CD4-positive, alpha-beta T cell treated with Interleukin-15 for 1 hour (primary cell): ENCODE results near the gene RAB21.

Experiments used
- DNase-seq: peaks from one replicate; pipeline ENCODE4 v3.0.0-alpha.2; 2020

The RAB21 gene, protein sequence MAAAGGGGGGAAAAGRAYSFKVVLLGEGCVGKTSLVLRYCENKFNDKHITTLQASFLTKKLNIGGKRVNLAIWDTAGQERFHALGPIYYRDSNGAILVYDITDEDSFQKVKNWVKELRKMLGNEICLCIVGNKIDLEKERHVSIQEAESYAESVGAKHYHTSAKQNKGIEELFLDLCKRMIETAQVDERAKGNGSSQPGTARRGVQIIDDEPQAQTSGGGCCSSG

DNA sequence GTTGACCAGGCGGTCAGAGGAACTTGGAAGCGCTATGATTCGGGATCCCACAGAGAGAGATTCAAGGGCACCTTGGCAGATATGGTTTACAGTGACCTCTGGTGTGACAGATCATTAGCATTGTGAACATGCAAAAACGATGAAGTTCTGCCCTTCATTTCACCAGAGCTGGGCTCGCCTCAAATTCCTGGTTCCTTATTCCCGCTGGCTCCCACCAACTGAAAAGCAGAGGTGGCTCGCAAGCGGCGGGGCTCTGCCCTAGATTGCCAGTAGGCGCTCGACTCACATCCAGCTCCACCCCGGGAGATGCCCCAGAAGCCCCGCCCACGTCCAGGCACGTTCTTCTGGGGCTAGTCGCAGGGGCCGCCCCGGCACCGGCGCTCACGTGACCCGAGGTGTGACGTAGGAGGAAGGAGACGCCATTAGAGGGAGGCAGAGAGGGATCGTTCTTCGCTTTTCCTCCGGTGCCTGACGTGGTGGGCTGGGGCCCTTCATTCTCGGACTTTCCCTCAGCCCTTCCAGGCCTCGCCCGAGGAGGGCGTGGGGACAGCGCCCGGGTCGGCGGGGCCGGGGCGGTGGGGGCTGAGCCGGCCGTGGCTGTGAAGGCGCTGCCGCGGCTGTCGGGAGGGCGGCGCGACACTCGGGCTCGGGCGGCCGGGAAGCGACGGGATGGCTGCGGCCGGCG, at the start of gene RAB21:
RAB21 (plus strand) TSS at position 403 of the 685 bp plus-strand sequence; CDS start at position 670, 267 bp downstream.
- DNase-seq, result peak; percentile 97

DNA sequence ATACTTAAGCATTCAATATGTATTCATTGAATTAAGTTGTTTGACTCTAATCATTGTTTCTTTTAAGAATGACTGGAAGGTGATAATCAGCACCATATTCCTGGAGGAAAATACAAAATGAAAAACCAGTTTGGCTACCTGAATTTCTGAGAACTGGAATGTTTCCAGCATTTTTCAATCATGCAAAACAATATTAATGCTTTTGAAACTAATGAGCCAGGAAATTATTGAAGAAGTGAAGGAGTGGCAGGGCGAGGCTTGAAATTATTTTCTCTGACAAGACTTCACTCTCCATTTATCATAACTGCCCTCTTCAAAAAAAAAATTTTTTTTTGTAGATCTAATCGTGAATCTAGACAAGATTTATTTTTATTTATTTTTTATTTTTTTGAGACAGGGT, 49.7 kb upstream of the RAB21 start:
- no peak for DNase-seq

DNA sequence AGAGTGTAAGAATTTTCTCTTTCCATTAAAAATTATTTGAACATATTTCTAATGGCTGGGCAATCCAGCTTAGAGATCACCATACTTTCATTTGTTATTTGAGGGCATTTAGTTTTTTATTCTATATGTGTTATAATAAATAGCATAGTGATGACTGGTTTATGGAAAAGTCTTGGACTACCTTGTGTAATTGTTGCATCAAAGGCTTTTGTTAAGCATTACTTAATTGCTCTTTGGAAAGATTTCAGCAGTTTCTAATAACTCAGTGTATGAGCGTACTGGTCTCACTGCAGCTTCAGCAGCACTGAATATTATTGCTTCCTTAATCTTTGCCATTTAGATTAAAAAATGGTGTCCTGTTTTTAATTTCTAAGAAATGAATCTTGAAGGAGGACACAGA, 46.0 kb upstream of the RAB21 start:
- no peak for DNase-seq

DNA sequence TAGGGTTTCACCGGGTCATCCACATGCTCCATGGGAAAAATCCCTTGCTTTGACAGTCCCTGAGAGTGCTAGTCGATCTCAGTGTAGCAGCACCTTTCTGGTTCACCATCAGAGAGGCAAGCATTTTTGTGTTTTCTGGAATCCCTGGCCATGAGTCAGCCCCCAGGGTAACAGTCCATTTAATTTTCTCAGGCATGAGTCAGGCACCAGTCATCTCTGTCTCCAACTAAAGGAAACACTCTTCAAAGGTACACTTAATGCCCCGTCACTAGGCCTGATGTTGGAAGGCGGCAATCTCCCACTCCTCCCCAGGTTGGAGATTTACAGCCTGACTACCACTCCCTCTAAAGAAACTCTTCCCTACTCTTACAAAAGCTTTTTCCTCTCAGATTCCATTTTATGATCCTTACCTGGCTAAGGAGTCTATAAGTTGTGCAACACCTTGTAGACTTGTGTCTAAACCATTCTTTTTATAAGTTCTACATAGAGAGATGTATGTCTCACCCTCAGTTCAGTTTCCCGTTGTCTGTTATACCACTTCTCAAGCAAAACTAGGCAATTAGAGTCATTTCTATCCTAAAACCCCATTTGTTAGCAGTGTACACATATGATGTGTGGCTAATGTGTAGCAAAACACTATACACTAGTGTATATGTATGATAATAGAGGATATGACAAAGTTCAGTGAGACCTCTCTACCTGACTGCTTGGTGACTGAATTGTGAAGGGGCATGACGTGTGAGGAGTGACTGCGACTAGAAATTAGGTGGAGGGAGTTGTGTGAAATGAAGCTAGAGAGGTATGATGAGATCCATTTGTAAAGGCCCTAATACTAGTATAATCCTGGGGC, 44.2 kb upstream of the RAB21 start:
- no peak for DNase-seq

DNA sequence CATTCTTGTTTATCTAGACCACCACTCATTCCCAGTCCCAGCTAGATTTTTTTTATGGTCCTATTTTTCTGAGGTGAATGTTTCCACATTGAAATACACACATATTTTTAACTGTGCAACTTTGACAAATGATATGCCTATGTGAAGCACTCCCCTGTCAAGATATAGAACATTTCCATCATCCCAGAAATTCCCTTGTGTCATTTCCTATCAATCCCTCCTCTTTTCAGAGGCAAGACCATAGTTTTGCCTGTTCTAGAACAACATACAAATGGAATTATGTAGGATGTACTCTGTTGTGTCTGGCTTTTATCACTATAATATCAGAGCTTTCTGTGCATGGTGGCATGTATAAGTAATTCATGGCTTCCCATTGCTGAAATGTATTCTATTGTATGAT, 36.1 kb upstream of the RAB21 start:
- DNase-seq, result no peak

DNA sequence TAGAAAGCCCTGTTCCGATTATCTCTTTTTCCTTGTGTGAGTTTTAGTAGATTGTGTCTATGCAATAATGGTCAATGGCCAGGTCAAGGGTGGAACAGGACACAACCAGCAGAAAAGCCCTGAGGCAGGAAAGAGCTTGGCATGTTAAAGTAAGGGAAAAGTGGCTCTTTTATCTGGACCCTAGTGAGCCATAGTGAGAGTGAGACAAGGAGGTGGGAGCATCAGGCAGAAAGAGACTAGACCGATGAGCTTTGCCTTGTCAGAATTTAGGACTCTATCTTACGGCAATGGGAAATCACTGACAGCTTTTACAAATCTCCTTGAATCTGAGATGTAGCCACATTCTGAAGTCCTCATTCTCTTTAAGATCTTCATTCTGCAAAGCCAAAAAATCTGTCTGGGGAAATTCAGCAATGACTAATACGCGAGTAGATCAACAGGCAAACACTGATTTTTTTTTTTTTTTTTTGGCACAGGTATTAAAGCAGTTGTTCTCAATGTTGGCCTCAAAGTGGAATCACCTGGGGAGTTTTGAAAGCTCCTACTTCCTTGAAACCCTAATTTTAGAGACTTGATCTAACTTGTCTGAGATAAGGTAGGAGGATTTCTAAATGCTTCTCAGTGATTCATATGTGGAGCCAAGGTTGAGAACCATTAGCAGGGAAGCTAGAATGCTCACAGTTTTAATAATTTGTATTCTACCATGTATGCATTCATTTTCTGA, 34.9 kb upstream of the RAB21 start:
- DNase-seq, result no peak

DNA sequence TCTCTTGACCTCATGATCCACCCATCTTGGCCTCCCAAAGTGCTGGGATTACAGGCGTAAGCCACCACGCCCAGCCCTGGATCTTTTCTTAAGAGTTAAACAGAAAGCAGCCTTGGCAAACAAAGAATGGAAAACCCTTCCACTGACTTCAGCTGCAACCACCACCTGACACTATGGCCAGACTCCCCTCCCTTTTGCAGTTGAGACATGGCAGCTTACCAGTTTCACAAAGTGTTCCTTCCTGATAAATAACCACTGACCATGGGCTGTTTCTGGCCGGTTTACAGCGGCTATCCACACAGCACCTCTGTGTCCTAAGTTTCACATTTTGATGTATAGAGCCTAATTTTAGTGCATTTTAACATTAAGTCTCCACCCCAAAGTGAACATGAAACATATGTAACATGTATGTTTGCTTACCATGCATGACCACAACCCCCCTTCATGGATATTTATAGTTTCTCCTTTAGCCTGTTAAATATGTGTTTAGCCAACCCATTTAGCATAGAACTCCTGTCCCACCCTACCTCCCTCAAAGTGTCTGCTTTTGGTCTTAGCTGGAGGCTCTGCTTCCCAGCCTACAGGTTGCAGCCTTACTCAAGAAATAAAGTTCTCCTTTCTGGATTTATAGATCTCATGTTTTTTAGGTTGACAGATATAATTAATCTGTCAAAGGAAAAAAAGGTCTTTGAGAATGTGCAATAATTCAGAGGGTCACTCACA, 32.7 kb upstream of the RAB21 start:
- no peak for DNase-seq

DNA sequence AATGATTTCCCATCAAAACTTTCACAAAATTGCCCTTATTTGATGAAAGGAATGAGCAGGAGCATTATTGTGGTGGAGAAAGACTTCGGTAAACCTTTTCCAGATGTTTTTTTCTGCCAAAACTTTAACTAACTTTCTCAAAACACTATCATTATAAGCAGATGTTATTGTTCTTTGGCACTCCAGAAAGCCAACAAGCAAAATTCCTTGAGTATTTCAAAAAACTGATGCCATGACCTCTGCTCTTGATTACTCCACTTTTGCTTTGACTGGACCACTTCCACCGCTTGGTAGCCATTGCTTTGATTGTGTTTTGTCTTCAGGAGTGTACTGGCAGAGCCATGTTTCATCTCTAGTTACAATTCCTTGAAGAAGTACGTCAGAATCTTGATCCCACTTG, 29.7 kb upstream of the RAB21 start:
- no peak for DNase-seq

DNA sequence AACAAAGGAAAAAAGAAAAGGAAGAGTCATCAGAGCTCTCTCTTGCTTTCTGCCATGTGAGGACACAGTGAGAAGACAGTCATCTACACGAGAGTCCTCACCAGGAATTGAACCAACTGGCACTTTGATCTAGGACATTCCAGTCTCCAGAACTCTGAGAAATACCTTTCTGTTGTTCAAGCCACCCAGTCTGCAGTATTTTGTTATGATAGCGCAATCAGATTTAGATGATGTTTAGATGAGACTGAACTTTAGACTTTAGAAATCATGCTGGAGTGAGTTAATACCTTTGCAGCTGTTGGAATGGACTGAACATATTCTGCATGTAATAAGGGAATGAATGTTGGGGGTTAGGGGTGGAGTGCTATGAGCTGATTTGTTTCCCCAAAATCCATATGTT, 28.1 kb upstream of the RAB21 start:
- no peak for DNase-seq

DNA sequence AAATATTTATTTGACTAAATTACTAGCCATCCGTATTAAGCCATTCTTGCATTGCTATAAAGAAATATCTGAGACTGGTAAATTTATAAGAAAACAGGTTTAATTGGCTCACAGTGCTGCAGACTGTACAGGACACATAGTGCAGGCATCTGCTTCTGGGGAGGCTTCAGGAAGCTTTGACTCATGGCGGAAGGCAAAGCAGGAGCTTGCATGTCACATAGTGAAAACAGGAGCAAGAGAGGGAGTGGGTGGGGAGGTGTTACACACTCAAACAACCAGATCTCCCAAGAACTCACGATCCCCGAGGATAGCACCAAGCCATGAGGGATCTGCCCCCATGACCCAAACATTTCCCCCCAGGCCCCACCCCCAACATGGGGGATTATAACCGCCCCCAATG, 26.7 kb upstream of the RAB21 start:
- no peak for DNase-seq

DNA sequence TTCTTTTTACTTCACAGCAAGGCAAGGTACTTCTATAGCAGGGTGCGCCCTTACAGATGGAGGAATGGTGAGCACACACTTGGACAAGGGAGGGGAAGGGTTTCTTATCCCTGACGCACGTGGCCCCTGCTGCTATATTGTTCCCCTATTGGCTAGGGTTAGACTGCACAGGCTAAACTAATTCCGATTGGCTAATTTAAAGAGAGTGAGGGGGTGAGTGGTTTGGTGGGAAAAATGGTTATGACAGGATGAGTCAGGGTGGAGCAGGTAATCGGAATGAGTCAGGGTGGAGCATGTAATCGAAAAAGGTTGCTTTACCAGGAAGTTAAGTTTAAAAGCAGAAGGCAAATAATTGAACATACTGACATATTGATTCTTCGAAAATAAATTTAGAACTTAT, 23.7 kb upstream of the RAB21 start:
- no peak for DNase-seq

DNA sequence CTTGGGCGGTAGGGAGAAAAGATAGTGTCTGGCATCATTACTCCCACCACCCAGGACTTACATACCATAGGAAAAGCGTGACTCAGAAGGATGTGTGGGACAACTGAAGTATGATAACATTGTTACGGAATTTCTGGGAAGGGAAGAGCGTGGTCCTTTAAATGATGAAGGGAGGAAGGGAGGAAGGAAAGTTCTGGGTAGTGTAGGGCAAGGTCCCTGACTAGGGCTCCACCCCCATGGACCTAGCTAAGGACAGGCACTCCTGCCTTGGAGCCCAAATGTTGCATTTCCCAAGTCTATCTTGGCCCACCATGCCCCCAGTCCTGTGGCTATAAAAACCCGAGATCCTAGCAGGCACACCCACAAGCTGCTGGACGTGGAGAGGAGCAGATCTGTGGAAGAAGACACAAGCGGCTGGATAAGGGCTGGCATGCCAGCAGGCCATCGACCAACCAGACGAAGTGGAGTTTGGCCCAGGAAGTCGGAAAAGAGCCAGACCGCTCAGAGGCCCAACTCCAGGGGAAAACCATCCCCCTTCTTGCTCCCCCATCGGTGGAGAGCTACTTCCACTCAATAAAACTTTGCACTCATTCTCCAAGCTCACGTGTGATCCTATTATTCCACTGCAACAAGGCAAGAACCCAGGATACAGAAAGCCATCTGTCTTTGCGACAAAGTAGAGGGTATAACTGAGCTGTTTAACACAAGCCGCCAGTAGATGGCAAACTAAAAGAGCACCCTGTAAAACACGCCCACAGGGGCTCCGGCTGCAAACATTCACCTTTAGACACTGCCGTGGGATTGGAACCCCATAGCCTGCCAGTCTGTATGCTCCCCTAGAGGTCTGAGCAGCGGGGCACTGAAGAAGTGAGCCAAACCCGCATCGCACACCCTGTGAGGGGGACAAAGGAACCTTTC, 23.0 kb upstream of the RAB21 start:
- DNase-seq, result no peak

DNA sequence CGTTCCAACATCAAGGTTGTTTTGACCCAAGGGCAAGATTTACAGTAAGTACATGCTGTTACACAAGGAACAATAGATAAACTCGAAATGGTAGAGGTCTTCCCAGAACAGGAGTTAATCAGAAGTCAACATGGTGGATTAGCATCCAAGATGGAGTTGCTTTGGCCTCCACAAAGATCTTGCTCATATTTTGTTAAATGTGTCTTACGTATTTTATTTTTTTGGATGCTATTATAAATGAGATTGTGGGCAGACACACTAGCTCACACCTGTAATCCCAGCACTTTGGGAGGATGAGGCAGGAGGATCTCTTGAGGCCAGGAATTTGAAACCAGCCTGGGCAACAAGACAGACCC, 22.3 kb upstream of the RAB21 start:
- DNase-seq, result no peak

DNA sequence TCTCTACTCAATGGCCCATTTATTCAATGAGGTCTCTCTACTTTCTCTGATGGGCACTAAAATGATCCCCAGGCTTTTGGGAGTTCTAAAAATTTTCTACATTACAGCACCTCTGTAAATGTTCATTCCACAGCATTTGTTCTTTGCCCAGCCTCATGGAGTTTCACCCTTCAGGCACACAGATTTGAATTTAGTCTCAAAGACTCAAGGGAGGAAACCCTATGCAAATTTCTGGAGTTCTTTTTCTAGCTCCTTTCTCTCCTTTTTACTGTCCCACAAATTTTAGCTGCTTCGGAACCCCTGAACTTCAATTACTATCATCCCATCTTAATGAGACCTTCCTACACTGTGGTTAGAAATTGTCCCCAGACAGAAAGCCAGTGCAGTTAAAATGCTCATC, 17.5 kb upstream of the RAB21 start:
- DNase-seq, result no peak

DNA sequence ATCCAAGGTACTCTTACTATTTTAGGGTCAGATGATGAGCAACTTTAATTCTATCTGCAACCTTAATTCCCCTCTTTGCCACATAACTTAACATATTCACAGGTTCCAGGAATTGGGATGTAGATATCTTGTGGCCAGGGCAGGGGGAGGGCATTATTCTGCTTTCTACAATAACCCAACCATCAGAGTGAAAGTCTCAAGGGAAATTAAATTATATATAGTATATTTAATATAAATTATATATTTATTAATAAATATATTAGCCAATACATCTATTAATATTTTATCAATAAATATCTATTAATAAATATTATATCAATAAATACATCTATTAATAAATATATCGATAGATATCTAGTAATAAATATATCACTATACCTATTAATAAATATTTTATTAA, 11.7 kb upstream of the RAB21 start:
- no peak for DNase-seq

DNA sequence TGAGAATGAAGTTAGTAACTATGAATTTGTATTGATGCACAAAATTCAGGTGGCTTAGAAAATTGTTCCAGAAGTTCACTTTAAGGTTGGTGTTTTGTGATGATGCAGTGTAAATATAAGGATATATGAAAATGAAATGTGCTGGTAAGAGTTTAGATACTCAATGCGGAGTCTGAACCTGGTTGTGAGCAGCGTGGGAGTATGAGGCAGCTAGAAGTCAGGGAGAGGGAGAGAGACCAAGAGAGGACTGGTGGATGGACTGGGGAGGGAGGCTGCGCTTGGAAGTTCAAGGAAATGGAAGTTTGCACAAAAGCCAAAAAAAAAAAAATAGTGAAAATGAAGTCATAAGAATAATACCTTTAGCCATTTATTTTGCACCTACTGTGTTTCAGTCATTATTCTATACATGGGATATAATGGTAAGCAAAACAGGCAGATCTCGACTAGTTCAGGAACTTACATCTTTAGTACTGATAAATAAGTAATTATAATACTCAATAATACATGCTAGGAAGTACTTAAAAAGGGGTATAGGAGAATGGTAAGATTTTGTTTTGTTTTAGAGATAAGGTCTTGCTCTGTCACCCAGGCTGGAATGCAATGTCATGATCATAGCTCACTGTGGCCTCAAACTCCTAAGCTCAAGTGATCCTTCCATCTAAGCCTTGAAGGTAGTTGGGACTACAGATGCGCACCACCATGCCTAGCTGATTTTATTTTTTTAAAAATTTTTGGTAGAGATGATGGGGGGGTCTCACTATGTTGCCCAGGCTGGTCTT, 10.0 kb upstream of the RAB21 start:
- no peak for DNase-seq

DNA sequence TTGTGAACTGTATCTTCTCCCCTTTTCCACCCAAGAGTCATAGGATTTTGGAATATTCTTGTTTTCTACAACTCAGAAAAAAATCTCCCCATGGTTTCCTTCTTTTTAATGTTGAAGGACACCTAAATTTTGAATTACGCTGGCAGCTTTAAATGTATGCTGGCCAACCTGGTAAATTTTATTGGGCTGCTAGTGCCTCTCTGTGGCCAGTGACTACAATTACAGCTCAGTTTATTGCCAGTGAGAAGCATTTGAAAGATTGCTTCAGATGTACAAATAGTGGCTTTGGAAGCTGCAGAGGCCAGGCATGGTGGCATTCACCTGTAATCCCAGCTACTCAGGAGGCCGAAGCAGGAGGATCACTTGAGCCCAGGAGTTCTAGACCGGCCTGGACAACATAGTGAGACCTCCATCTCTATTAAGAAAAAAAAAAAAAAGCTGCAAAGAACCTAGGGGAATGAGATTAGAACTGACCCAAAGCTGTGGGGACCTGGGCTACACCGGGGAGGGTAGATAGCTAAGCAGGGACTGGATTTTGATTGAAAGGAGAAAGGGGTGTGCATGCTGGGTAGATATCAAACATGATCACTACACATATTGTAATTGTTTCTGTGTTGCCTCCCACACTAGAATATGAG, 7.6 kb upstream of the RAB21 start:
- DNase-seq, result peak; percentile 56

DNA sequence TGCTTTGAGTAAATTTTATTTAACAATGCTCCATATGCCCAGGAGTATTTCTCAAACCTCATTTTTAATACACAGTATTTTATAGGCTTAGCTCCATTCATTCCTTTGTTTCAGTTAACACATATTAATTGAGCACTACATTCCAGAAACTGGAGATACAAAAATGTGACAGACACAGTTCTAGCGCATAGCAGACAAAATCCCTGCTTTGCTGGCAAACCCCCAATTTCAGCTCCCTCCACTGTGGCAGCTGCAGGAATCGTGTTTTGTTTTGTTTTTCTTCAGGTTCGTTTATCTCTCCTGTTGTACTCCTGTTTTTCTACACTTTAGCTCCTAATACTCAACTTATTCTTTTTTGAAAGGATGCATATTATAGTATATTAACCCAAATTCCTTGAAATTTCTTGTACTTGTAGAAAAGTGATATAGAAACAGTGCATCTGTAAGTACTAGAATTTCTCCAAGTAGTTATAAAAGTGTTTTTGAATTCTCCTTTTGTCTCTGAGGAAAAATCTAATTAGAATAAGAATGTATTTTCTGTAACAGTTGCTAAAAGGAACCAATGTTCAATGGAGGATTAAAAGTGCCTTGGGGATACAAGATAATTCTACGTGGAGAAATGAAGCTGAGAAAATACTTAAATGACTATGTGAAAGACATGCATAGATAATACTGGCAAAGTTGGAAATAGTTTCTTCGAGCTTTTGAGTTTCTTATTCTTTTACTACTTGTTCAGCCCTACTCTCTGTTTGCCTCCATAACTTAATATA, 6.4 kb upstream of the RAB21 start:
- no peak for DNase-seq

DNA sequence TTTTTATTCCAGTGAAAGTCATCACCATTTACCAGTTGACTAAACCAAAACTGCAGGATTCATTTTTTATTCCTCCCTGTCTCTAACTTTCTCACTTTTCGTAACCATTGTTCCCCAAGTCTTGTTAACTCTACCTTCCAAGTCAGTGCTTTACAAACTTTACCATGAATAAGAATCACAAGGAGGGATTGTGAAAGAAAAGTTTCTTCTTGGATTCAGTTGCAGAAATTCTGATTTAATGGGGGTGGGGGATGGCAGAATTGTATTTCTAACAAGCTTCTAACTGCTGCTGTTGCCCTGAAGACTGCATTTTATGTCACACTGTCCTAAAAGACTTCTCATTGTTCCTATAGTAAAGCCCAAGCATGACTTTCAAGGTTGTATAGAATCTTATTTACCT, 5.0 kb upstream of the RAB21 start:
- no peak for DNase-seq

DNA sequence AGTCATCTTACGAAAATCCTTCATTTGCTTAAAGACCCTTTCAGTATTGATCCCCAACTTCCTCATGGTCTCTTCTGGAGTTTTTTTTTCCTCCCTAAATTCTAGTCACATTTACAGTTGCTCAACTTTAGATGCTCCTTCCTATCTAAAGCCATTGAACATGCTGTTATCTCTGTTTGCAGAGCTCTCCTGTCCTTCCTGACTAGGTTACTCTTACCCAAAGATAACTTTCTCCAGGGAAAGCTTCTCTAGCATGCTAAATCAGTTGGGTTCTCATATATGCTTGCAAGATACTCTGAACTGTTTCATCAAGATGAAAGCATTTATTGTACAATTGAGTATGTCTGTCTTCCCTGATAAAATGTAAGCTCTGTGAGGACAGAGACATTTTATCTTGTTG, 1.8 kb upstream of the RAB21 start:
- no peak for DNase-seq
